ENCODE results near the gene CD7.

DNA sequence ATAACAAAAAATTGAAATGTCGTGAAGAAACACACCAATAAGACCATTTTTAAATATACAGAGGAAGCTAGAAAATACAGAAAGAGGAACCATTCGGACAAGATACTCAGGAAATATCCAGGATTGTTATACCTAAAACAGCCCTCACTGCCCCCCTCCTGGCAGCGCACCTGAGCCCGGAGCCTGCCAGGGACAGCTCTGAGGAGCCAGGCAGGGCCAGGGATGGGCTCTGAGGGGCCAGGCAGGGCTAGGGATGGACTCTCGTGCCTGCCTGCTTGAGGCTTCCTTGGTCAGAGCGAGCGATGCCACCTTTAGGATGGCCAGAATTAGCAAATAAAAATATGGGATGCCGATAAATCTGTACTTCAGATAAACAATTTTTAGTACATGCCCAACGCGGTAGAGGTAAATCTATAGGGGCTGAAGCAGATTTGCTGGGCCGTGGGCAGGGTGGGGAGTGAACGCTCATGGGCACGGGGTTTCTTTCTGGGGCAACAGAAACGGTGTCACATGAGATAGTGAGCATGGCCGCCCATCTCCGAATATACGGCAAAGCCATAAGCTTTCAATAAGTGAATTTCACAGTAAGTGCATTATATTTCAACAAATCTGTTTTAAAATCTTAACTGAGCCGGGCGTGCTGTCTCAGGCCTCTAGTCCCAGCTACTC lies 25.7 kb downstream of the CD7 start:
- TF ChIP-seq CHD2 (IDR thresholded peaks at IDR 0.05; ENCODE audit: low read depth, low read length) (no peak), TAF1 (IDR thresholded peaks at IDR 0.05; ENCODE audit: control insufficient read depth, extremely low read depth, insufficient read depth, low read length, severe bottlenecking) (no peak), JUNB (CRISPR knock-in tag; conservative IDR thresholded peaks at IDR 0.05) (no peak), MAFF (IDR thresholded peaks at IDR 0.05; ENCODE audit: low read length) (no peak)
- TF ChIP-seq, protein P1, sequence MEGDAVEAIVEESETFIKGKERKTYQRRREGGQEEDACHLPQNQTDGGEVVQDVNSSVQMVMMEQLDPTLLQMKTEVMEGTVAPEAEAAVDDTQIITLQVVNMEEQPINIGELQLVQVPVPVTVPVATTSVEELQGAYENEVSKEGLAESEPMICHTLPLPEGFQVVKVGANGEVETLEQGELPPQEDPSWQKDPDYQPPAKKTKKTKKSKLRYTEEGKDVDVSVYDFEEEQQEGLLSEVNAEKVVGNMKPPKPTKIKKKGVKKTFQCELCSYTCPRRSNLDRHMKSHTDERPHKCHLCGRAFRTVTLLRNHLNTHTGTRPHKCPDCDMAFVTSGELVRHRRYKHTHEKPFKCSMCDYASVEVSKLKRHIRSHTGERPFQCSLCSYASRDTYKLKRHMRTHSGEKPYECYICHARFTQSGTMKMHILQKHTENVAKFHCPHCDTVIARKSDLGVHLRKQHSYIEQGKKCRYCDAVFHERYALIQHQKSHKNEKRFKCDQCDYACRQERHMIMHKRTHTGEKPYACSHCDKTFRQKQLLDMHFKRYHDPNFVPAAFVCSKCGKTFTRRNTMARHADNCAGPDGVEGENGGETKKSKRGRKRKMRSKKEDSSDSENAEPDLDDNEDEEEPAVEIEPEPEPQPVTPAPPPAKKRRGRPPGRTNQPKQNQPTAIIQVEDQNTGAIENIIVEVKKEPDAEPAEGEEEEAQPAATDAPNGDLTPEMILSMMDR (IDR thresholded peaks at IDR 0.05 in 2 of 3, conservative IDR thresholded peaks at IDR 0.05 in 1 of 3; ENCODE audit: insufficient read depth in 2 of 3, low read depth in 1 of 3, low read length in 3 of 3), result no peak

All from K562 (cell line).